NK-92 (cell line): ENCODE results near the gene CSNK1G2.

Experiments used
- DNase-seq: peaks from one replicate; lab custom pipeline; 2025; ENCODE audit not compliant: unreplicated experiment; lab: John Stamatoyannopoulos, UW

CSNK1G2 gene

GRCh38 chr19:1917926-1918325 lies 23.0 kb upstream of the CSNK1G2 start:
- no peak for DNase-seq

- DNase-seq, result no peak
Measured at GRCh38 chr19:1918975-1919374, 22.0 kb upstream of the CSNK1G2 start.

- no peak for DNase-seq
Measured at GRCh38 chr19:1920644-1921043, 20.3 kb upstream of the CSNK1G2 start.

DNA sequence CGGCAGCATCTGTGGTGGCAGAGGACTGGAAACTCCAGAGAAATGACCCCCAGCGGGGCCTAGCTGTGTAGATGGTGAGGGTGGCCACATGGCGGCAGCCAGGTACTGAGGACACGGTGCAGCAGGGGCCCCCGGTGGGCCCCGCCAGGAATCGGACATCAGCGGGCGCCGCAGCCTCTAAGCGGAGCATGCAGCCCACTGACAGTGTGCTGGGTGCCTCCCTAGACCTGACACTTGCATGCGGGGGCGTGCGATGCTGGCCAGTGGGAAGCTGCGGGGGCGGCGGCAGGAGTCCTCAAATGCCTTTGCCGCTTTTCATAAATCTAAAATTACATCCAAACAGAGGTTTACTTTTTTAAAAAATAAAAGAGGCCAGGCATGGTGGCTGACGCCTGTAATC lies 19.6 kb upstream of the CSNK1G2 start:
- DNase-seq, result no peak

DNA sequence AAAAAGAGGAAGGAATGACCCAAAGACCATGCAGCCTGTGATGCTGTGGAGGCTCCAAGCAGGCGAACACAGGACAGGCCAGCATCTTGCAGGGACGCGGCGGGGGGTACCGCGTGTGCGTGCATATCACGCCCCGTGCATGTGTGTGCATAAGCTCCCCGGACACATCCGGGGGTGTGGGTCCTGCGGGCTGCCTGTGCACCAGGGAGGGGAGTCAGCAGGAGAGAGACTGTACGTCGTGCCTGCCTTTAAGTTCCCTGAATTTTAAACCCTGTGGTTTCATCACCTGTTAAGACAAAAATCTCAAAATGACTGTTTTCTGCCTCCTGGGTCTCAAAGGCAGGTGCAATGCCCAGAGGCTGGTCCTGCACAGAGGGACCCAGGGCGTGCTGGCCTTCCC lies 19.1 kb upstream of the CSNK1G2 start:
- DNase-seq, result no peak

GRCh38 chr19:1922803-1923202 lies 18.2 kb upstream of the CSNK1G2 start:
- DNase-seq, result no peak

GRCh38 chr19:1923319-1923718 lies 17.7 kb upstream of the CSNK1G2 start:
- DNase-seq, result no peak

DNA sequence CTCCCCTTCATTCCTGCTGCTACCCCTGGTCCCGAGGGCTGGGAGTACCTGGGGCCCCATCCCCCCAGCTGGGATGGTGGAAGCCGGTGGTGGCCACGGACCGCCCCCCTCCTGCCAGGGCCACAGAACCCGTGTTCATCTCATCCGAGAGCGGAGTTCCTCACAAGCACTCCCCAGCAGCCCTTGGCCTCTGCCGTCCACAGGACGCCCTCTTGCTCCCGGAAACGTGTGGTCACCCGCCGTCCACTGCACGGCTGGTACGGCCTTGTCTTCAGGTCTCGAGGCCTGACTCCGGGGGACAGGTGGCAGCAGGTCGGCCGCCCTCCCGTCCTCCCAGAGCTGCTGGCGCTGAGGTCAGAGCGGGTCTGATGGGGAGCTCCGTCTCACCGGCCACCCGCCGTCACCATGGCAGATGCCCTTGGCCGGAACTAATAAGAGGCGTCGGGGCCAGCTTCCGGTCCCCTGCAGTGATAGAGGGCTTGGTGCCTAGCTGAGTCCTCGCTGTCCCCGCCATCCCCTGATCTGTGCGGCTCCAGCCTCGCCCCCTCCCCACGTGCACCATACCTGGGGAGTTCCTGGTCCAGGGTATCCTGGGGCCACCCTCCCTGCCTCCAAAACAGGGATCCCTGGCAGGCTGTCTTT lies 16.5 kb upstream of the CSNK1G2 start:
- no peak for DNase-seq

- DNase-seq, result no peak
Measured at GRCh38 chr19:1925544-1925943, 15.4 kb upstream of the CSNK1G2 start.

DNA sequence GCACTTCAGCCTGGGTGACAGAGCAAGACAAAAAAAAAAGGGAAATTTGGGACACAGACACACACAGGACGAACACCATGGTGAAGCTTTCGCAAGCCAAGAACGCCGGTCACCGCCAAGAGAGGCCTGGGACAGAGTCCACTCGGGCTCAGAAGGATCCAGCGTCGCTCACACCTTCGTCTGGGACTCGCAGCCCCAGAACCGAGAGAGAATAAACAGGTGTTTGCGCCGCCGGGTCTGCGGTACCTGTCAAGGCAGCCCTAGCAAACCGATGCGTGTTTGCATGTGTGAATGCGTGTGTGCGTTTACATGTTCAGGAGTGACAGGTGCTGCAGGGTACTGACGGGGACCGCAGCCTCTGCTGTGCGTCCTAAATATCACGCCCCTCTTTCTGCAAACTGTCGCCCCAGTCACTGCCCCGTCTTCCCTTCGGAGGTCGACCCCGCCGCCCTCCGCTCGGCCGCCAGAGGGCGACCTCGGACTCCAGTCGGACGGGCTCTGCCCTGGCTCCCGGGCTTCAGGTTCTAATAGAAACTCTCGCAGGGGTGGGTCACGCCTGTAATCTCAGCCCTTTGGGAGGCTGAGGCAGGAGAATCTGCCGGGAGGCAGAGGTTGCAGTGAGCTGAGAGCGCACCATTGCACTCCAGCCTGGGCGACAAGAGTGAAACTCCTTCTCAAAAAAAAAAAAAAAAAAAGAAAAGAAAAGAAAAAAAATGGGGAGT lies 11.8 kb upstream of the CSNK1G2 start:
- DNase-seq, result no peak

DNA sequence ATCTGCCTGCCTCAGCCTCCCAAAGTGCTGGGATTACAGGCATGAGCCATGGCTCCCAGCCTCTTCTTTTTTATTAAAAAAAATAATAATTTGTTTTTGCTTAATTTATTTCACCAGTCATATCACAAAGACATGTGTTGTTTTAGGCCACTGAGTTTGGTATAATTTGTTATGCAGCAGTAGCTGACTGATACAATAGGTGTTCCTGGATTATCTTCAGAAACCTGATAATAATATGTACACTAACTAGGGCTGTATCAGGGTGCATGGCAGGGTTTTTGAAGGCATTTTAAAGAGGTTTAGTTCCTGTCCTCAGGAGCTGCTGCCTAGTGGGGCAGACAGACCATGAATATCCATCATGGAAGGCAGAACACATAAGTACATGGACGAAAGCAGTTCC lies 9.5 kb upstream of the CSNK1G2 start:
- no peak for DNase-seq

DNA sequence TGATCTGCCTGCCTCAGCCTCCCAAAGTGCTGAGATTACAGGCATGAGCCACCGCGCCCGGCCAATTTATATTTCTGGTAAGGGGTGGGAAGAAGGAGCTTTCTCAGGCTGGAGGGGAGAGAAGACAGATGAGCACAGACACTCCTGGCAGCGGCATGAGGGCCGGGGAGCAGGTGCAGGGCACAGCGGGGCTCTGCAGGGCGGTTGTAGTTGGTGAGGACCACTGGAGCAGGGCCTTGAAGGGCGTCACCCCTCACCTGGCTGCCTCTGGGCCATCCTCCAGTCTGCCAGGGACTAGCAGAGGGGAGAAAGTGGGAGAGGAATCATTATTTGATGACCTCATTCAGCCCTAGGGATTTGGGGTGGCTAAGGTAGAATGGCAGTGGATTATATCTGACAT lies 8.6 kb upstream of the CSNK1G2 start:
- DNase-seq, result no peak

DNA sequence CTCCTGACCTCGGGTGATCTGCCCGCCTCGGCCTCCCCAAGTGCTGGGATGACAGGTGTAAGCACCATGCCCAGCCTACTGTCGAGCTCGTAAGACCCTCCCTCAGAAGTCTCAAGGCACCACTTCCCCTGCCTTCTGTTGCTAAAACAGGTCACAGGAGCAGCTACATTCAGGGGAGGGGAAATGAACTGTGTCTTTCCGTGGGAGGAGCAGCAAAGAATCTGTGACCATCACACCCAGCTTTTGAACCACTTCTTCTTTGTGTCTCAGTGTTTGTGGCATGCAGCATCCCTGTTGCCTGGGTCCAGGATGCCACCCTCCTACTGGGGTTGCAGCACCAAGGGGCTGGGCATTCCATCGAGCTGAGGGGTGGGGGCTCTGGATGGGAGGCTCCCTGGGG lies 7.7 kb upstream of the CSNK1G2 start:
- no peak for DNase-seq

- DNase-seq, result no peak
Measured at GRCh38 chr19:1933942-1934341, 7.0 kb upstream of the CSNK1G2 start.

- DNase-seq, result no peak
Measured at GRCh38 chr19:1935484-1936208, 5.3 kb upstream of the CSNK1G2 start.

DNA sequence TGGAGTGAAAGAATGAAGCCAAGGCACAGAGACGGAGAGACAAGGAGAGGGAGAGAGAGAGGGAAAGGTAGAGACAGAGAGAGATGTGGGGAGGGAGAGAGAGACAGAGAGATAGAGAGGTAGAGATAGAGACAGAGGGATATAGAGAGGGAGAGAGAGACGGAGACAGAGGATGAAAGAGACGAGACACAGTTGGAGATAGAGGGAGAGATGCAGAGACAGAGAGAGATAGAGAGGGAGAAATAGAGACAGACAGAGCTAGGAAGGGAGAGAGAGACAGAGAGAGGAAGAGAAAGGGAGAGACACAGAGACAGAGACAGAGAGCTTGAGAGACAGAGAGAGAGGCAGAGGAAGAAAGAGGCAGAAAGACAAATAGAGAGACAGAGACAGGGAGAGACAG lies 4.5 kb upstream of the CSNK1G2 start:
- DNase-seq, result no peak

DNA sequence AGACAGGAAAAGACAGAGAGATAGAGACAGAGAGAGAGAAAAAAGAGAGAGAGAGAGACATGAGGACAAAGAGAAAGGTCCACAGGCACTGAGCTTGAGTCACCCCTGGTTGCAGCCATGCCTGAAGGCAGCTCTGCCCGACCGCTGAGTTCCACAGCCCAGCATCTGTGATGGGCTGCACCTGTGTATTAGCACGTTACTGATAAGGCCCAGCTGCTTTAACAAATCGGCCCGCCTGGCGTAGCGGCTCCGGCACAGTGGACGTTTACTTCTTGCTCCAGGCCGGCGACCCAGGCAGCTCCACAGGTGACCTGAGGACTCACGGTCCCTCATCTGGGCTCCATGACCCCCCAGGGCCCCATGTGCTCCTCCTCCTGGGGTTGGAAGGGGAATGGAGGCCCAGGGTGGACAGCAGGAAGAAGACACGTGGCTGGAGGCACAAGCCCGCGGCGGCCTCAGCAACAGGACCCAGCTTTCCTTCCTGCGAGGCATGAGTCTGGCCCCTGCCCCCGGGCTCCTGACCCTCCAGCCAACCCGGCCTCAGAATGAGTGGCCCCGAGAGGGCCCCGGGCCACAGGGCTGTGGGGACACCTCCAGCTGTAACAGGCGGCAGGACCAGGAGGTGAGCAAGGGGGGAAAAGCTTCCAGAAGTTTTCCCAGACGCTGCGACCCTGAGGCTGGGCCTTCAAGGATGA lies 3.9 kb upstream of the CSNK1G2 start:
- no peak for DNase-seq

GRCh38 chr19:1938071-1938470 lies 2.9 kb upstream of the CSNK1G2 start:
- DNase-seq, result no peak

GRCh38 chr19:1942078-1942933 lies 1.3 kb downstream of the CSNK1G2 start:
- DNase-seq, result no peak

GRCh38 chr19:1942934-1943555 lies 2.1 kb downstream of the CSNK1G2 start:
- DNase-seq, result no peak
